Suprapubic skin (tissue), 4 donors: ENCODE data around the gene GGN. TPM values are rescaled to one million over a fixed set of nuclear protein-coding genes. Genes with fewer than 3 reads are reported as not detected.
"Not testable (repeated sequence)": the region's sequence is repeated elsewhere in the genome, so short reads cannot be mapped to it uniquely, and the experiment has no call there.

ENCODE experiments used
- DNase-seq, 2 donors: peaks; one replicate each; pipeline ENCODE4 v3.0.0-alpha.2; 2019; ENCODE audit warnings: low spot score in 2 of 2
- H3K27ac ChIP-seq: fragments of 200-600 bp; sonication (generic); one replicate; pipeline ENCODE4 v1.5.1; 2019
- H3K27me3 ChIP-seq: fragments of 200-600 bp; sonication (generic); one replicate; pipeline ENCODE4 v1.5.1; 2019
- H3K36me3 ChIP-seq: fragments of 200-600 bp; sonication (generic); one replicate; pipeline ENCODE4 v1.5.1; 2019
- H3K4me1 ChIP-seq: fragments of 200-600 bp; sonication (generic); one replicate; pipeline ENCODE4 v1.5.1; 2019
- H3K4me3 ChIP-seq: fragments of 200-600 bp; sonication (generic); one replicate; pipeline ENCODE4 v1.5.1; 2019; ENCODE audit warnings: mild to moderate bottlenecking
- H3K9me3 ChIP-seq: fragments of 200-600 bp; sonication (generic); one replicate; pipeline ENCODE4 v1.5.1; 2019
- EP300 ChIP-seq: sonication (generic); formaldehyde crosslinking; IDR thresholded peaks from one replicate; pipeline ENCODE4 v1.6.1; 2017; ENCODE audit warnings: antibody characterized with exemption
- POLR2A ChIP-seq, 2 donors: fragments of 450-650 bp; IDR thresholded peaks; one replicate each; pipeline ENCODE4 v1.6.1; 2017; ENCODE audit warnings: antibody characterized with exemption in 2 of 2, mild to moderate bottlenecking in 2 of 2, moderate library complexity in 2 of 2
- POLR2AphosphoS5 ChIP-seq, 3 donors: sonication (generic); formaldehyde crosslinking; IDR thresholded peaks; one replicate each; pipeline ENCODE4 v1.6.1; 2017; ENCODE audit warnings: antibody characterized with exemption in 3 of 3
- WGBS: methylation state at CpG from one replicate; pipeline ENCODE4 v1.1.5; 2018; 5-methylcytosine and 5-hydroxymethylcytosine counted together
- total RNA-seq, 4 donors: library from RNA; depleted of rRNA; stranded (reverse); fragments of >200 nt; gene quantifications; one replicate each; pipeline ENCODE4 v1.1.0, GENCODE V29; 2016
- TF ChIP-seq, protein P1 (sequence below), 2 donors: fragments of 200-600 bp in 1 of 2; fragments of 450-650 bp in 1 of 2; sonication (generic) in 1 of 2; IDR thresholded peaks; one replicate each; pipeline ENCODE4 v1.5.1; 2016 to 2019; ENCODE audit warnings: antibody characterized with exemption in 2 of 2, mild to moderate bottlenecking in 1 of 2, moderate library complexity in 1 of 2

GGN gene
- total RNA-seq, 4 donors from 2014 or later: 0.26 to 0.68 (median 0.60) TPM; not detected in 1

- H3K27ac ChIP-seq: no peak overlapping the region
- TF ChIP-seq EP300 (no peak), POLR2A (IDR thresholded peaks at IDR 0.05) (no peak), POLR2AphosphoS5 (IDR thresholded peaks at IDR 0.05) (no peak)
- TF ChIP-seq, protein P1, sequence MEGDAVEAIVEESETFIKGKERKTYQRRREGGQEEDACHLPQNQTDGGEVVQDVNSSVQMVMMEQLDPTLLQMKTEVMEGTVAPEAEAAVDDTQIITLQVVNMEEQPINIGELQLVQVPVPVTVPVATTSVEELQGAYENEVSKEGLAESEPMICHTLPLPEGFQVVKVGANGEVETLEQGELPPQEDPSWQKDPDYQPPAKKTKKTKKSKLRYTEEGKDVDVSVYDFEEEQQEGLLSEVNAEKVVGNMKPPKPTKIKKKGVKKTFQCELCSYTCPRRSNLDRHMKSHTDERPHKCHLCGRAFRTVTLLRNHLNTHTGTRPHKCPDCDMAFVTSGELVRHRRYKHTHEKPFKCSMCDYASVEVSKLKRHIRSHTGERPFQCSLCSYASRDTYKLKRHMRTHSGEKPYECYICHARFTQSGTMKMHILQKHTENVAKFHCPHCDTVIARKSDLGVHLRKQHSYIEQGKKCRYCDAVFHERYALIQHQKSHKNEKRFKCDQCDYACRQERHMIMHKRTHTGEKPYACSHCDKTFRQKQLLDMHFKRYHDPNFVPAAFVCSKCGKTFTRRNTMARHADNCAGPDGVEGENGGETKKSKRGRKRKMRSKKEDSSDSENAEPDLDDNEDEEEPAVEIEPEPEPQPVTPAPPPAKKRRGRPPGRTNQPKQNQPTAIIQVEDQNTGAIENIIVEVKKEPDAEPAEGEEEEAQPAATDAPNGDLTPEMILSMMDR (IDR thresholded peaks at IDR 0.05): no peak
- no peaks in the 10 kb centered on the region for H3K9me3 ChIP-seq
- 4% methylated on average over 37 of the region's 49 CpGs for WGBS
- no peaks in the 10 kb centered on the region for H3K36me3 ChIP-seq
- H3K4me1 ChIP-seq: peaks cover 15% of the 10 kb centered on the region
- peak in 1 of 2 donors; percentile 74 for DNase-seq
- peaks cover 7% of the 10 kb centered on the region for H3K27me3 ChIP-seq
- peak overlapping the region; percentile 44 for H3K4me3 ChIP-seq
Observed at GRCh38 chr19:38417544-38418506, 30.0 kb upstream of the GGN start.

GRCh38 chr19:38417146-38417543 is 29.3 kb upstream of the GGN start:
- no peak overlapping the region for H3K27ac ChIP-seq
- no peaks in the 10 kb centered on the region for H3K9me3 ChIP-seq
- peaks cover 15% of the 10 kb centered on the region for H3K4me1 ChIP-seq
- no peak for DNase-seq
- no peaks in the 10 kb centered on the region for H3K36me3 ChIP-seq
- WGBS: 67% methylated on average over 8 of the region's 8 CpGs
- H3K27me3 ChIP-seq: peaks cover 6% of the 10 kb centered on the region
- TF ChIP-seq POLR2A (IDR thresholded peaks at IDR 0.05) (no peak), EP300 (no peak), POLR2AphosphoS5 (IDR thresholded peaks at IDR 0.05) (no peak)
- TF ChIP-seq, protein P1 (IDR thresholded peaks at IDR 0.05): no peak
- H3K4me3 ChIP-seq: peak overlapping the region; percentile 44

DNA sequence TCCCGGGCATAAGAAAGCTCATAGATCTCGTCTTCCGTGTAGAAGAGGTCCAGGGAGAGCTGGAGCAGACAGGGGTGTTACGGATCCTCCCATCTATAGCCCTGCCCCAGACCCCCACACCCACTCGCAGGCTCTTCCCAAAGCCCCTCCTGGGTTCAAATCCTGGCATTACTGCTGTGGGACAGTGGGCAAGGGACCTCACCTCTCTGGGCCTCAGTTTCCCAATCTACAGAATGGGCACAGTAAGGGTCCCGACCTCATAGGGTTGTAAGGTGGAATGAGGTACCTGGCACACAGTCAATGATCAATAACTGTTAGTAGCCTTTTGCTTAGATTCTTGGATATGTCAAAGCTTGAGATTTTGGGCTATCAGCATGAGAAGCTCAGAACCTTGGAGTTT is 25.6 kb upstream of the GGN start:
- TF ChIP-seq POLR2A (IDR thresholded peaks at IDR 0.05): no peak
- TF ChIP-seq, protein P1 (IDR thresholded peaks at IDR 0.05): no peak
- TF ChIP-seq POLR2AphosphoS5 (IDR thresholded peaks at IDR 0.05): no peak
- TF ChIP-seq EP300: no peak
- H3K27ac ChIP-seq: no peak overlapping the region
- H3K4me1 ChIP-seq: peaks cover 12% of the 10 kb centered on the region
- WGBS: 83% methylated on average over 6 of the region's 6 CpGs
- no peak overlapping the region for H3K4me3 ChIP-seq
- no peaks in the 10 kb centered on the region for H3K27me3 ChIP-seq
- H3K36me3 ChIP-seq: peaks cover 7% of the 10 kb centered on the region
- DNase-seq: no peak
- no peaks in the 10 kb centered on the region for H3K9me3 ChIP-seq

- DNase-seq: no peak
- no peak for TF ChIP-seq POLR2AphosphoS5 (IDR thresholded peaks at IDR 0.05)
- TF ChIP-seq POLR2A (IDR thresholded peaks at IDR 0.05): no peak
- TF ChIP-seq, protein P1 (IDR thresholded peaks at IDR 0.05): no peak
- TF ChIP-seq EP300: no peak
- Histone ChIP-seq H3K27me3 (no peaks in the 10 kb centered on the region), H3K9me3 (no peaks in the 10 kb centered on the region), H3K36me3 (peaks cover 12% of the 10 kb centered on the region), H3K27ac (no peak overlapping the region), H3K4me1 (peaks cover 8% of the 10 kb centered on the region), H3K4me3 (no peak overlapping the region)
- 80% methylated on average over 11 of the region's 11 CpGs for WGBS
Observed at GRCh38 chr19:38412961-38413360, 25.1 kb upstream of the GGN start.

GRCh38 chr19:38412491-38412890 is 24.7 kb upstream of the GGN start:
- no peaks in the 10 kb centered on the region for H3K9me3 ChIP-seq
- H3K27me3 ChIP-seq: no peaks in the 10 kb centered on the region
- 87% methylated on average over 5 of the region's 8 CpGs for WGBS
- peaks cover 3% of the 10 kb centered on the region for H3K4me1 ChIP-seq
- peaks cover 12% of the 10 kb centered on the region for H3K36me3 ChIP-seq
- no peak overlapping the region for H3K4me3 ChIP-seq
- TF ChIP-seq POLR2AphosphoS5 (IDR thresholded peaks at IDR 0.05) (no peak), POLR2A (IDR thresholded peaks at IDR 0.05) (no peak), EP300 (no peak)
- TF ChIP-seq, protein P1 (IDR thresholded peaks at IDR 0.05): no peak
- no peak overlapping the region for H3K27ac ChIP-seq
- DNase-seq: no peak

DNA sequence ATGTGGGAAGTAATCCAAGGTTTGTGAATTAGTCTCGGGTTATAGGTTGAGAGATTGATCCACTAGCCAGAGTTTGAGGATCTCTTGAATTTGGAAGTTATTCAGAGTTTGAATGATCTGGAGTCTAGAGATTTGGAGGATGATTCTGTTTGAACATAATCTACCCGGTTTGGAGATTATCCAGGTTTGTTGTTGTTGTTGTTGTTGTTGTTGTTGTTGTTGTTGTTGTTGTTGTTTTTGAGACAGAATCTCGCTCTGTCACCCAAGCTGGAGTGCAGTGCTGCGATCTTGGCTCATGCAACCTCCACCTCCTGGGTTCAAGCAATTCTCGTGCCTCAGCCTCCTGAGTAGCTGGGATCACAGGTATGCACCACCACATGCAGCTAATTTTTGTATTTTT is 24.1 kb upstream of the GGN start:
- H3K36me3 ChIP-seq: peaks cover 17% of the 10 kb centered on the region
- H3K4me1 ChIP-seq, H3K9me3 ChIP-seq, H3K27ac ChIP-seq, H3K27me3 ChIP-seq, H3K4me3 ChIP-seq, DNase-seq: not testable (repeated sequence)
- 93% methylated on average over 5 of the region's 5 CpGs for WGBS
